Liver (tissue), 9 donors: ENCODE measurements around the gene SNN. TPM values are rescaled to one million over a fixed set of nuclear protein-coding genes. Genes with fewer than 3 reads are reported as not detected.

Experiments used
- DNase-seq: peaks from one replicate; pipeline ENCODE4 v3.0.0-alpha.2; 2017; ENCODE audit warnings: low spot score
- H3K27ac ChIP-seq, 2 donors: one replicate each; pipeline ENCODE4 v1.7.0; 2013; ENCODE audit warnings: inconsistent platforms in 2 of 2, low read length in 2 of 2, control low read depth in 1 of 2, low read depth in 1 of 2, mild to moderate bottlenecking in 1 of 2
- H3K27me3 ChIP-seq, 4 donors: one replicate each; pipeline versions ENCODE4 v1.6.1 to v1.7.0; 2013; ENCODE audit warnings: low read length in 3 of 4, inconsistent platforms in 1 of 4, mild to moderate bottlenecking in 1 of 4, moderate library complexity in 1 of 4; ENCODE audit not compliant: control insufficient read depth in 4 of 4, insufficient read depth in 4 of 4
- H3K36me3 ChIP-seq, 4 donors: one replicate each; pipeline versions ENCODE4 v1.6.1 to v1.7.0; 2013; ENCODE audit warnings: low read length in 3 of 4, mild to moderate bottlenecking in 3 of 4, low read depth in 1 of 4, moderate library complexity in 1 of 4; ENCODE audit not compliant: control insufficient read depth in 4 of 4, insufficient read depth in 3 of 4
- H3K4me1 ChIP-seq, 4 donors: one replicate each; pipeline versions ENCODE4 v1.6.1 to v1.7.0; 2013; ENCODE audit warnings: low read length in 3 of 4, mild to moderate bottlenecking in 3 of 4, moderate library complexity in 1 of 4; ENCODE audit not compliant: control insufficient read depth in 4 of 4, insufficient read depth in 4 of 4
- H3K4me3 ChIP-seq, 3 donors: one replicate each; pipeline versions ENCODE4 v1.6.1 to v1.7.0; 2013; ENCODE audit warnings: low read length in 3 of 3, control low read depth in 1 of 3, low read depth in 1 of 3, mild to moderate bottlenecking in 1 of 3
- H3K9ac ChIP-seq, 2 donors: one replicate each; pipeline ENCODE4 v1.7.0; 2013; ENCODE audit warnings: low read length in 2 of 2, mild to moderate bottlenecking in 2 of 2, moderate library complexity in 2 of 2, control low read depth in 1 of 2, low read depth in 1 of 2
- H3K9me3 ChIP-seq, 4 donors: one replicate each; pipeline versions ENCODE4 v1.6.1 to v1.7.0; 2013; ENCODE audit warnings: low read length in 3 of 4; ENCODE audit not compliant: control insufficient read depth in 4 of 4
- EGR1 ChIP-seq, 2 donors: IDR thresholded peaks; 2 replicates each; pipeline ENCODE4 v1.6.1; 2016 to 2018; ENCODE audit warnings: antibody characterized with exemption in 2 of 2, low read depth in 2 of 2
- FOXA1 ChIP-seq: IDR thresholded peaks from 2 replicates; pipeline ENCODE4 v1.6.1; 2016; ENCODE audit warnings: antibody characterized with exemption
- GABPA ChIP-seq, 2 donors: IDR thresholded peaks in 1 of 2; conservative IDR thresholded peaks in 1 of 2; 2 replicates each; pipeline ENCODE4 v1.6.1; 2016; ENCODE audit warnings: antibody characterized with exemption in 2 of 2, mild to moderate bottlenecking in 1 of 2, moderate library complexity in 1 of 2
- HNF4A ChIP-seq, 2 donors: conservative IDR thresholded peaks; 2 replicates each; pipeline ENCODE4 v1.6.1; 2016; ENCODE audit warnings: antibody characterized with exemption in 2 of 2, mild to moderate bottlenecking in 2 of 2
- JUND ChIP-seq, 2 donors: IDR thresholded peaks; 2 replicates each; pipeline ENCODE4 v1.6.1; 2016; ENCODE audit warnings: antibody characterized with exemption in 2 of 2
- NR2F2 ChIP-seq: IDR thresholded peaks from 2 replicates; pipeline ENCODE4 v1.6.1; 2016; ENCODE audit warnings: antibody characterized with exemption
- RAD21 ChIP-seq, 2 donors: IDR thresholded peaks; 2 replicates each; pipeline ENCODE4 v1.6.1; 2016; ENCODE audit warnings: antibody characterized with exemption in 2 of 2, mild to moderate bottlenecking in 2 of 2
- REST ChIP-seq: IDR thresholded peaks from 2 replicates; pipeline ENCODE4 v1.6.1; 2016; ENCODE audit warnings: antibody characterized with exemption, mild to moderate bottlenecking
- TAF1 ChIP-seq: conservative IDR thresholded peaks from 2 replicates; pipeline ENCODE4 v1.6.1; 2016; ENCODE audit warnings: antibody characterized with exemption, mild to moderate bottlenecking
- YY1 ChIP-seq: IDR thresholded peaks from 2 replicates; pipeline ENCODE4 v1.6.1; 2016; ENCODE audit warnings: antibody characterized with exemption, mild to moderate bottlenecking
- ZBTB33 ChIP-seq: IDR thresholded peaks from 2 replicates; pipeline ENCODE4 v1.6.1; 2016; ENCODE audit warnings: antibody characterized with exemption
- WGBS: extraction: QIAGEN DNeasy Blood & Tissue Kit; methylation state at CpG from one replicate; pipeline ENCODE4 v1.1.7; 2013; 5-methylcytosine and 5-hydroxymethylcytosine counted together
- polyA plus RNA-seq, 2 donors: library from polyadenylated mRNA; stranded (reverse) in 1 of 2; unstranded in 1 of 2; fragments of 200-250 nt in 1 of 2; fragments of >200 nt in 1 of 2; fragmentation: Nextera tagmentation in 1 of 2; extraction: Ambion mirVana in 1 of 2; gene quantifications; one replicate each; pipeline versions ENCODE4 v1.2.1 to v1.2.3, GENCODE V29; 2013 to 2015
- total RNA-seq, 2 donors: library from RNA; depleted of rRNA; stranded (reverse); fragments of >200 nt; gene quantifications; one replicate each; pipeline ENCODE4 v1.2.3, GENCODE V29; 2014
- TF ChIP-seq, protein P1 (sequence below): fragments of 150-350 bp; IDR thresholded peaks from 2 replicates; pipeline ENCODE4 v1.5.1; 2017; ENCODE audit warnings: improper control_type of control experiment, low read depth, low read length; ENCODE audit not compliant: missing input control
- TF ChIP-seq, protein P2 (sequence below): IDR thresholded peaks from 2 replicates; pipeline ENCODE4 v1.6.1; 2016; ENCODE audit warnings: antibody characterized with exemption
- donor health status: healthy.
- donor health status: healthy.
- donor health status: healthy.
- donor health status: healthy.
- donor health status: healthy.

SNN gene
- total and polyA plus RNA-seq, 4 donors = 2.5 to 6.2 (median 5.3) TPM

GRCh38 chr16:11717811-11718210 is 49.6 kb downstream of the SNN start:
- H3K9ac ChIP-seq = no peak overlapping the region
- no peaks in the 10 kb centered on the region for H3K27me3 ChIP-seq
- no peak overlapping the region for H3K27ac ChIP-seq
- H3K9me3 ChIP-seq = no peaks in the 10 kb centered on the region
- no peak overlapping the region for H3K4me3 ChIP-seq
- peaks cover 0 to 13% (median 7%) of the 10 kb centered on the region in 4 donors for H3K4me1 ChIP-seq
- TF ChIP-seq YY1 (no peak), JUND (IDR thresholded peaks at IDR 0.05) (no peak), GABPA (IDR thresholded peaks at IDR 0.05 in 1 of 2, conservative IDR thresholded peaks at IDR 0.05 in 1 of 2) (no peak), ZBTB33 (no peak), NR2F2 (no peak), TAF1 (no peak), FOXA1 (no peak), RAD21 (IDR thresholded peaks at IDR 0.05) (no peak), HNF4A (conservative IDR thresholded peaks at IDR 0.05) (no peak), REST (no peak)
- TF ChIP-seq, protein P1, sequence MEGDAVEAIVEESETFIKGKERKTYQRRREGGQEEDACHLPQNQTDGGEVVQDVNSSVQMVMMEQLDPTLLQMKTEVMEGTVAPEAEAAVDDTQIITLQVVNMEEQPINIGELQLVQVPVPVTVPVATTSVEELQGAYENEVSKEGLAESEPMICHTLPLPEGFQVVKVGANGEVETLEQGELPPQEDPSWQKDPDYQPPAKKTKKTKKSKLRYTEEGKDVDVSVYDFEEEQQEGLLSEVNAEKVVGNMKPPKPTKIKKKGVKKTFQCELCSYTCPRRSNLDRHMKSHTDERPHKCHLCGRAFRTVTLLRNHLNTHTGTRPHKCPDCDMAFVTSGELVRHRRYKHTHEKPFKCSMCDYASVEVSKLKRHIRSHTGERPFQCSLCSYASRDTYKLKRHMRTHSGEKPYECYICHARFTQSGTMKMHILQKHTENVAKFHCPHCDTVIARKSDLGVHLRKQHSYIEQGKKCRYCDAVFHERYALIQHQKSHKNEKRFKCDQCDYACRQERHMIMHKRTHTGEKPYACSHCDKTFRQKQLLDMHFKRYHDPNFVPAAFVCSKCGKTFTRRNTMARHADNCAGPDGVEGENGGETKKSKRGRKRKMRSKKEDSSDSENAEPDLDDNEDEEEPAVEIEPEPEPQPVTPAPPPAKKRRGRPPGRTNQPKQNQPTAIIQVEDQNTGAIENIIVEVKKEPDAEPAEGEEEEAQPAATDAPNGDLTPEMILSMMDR = no peak
- TF ChIP-seq, protein P2, sequence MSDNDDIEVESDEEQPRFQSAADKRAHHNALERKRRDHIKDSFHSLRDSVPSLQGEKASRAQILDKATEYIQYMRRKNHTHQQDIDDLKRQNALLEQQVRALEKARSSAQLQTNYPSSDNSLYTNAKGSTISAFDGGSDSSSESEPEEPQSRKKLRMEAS = no peak
- DNase-seq = no peak
- 86% methylated on average over 5 of the region's 5 CpGs for WGBS
- peaks cover 15 to 36% (median 23%) of the 10 kb centered on the region in 4 donors for H3K36me3 ChIP-seq

DNA sequence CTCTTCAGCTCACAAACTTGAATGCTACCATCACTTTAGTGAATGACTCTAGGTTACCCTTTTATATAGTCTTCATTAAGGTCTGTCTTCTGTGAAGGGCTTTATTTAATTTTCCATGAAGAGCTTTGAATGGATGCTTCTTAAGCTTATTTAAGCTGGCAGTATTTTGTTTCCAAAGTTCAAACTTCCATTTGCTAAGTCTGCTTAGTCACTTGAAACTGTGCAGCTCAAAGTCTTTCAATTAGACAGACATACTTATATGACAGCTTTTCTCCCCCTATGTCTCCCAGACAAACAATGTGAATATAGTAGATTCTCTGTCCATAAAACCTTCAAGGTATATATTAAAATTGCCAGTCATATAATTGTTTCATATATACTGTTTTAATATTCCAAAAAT is 50.9 kb downstream of the SNN start:
- H3K27ac ChIP-seq = no peak overlapping the region
- no peak for TF ChIP-seq REST
- no peak for TF ChIP-seq EGR1 (IDR thresholded peaks at IDR 0.05; ENCODE audit: low read depth in 2 of 2)
- no peak for TF ChIP-seq GABPA (IDR thresholded peaks at IDR 0.05 in 1 of 2, conservative IDR thresholded peaks at IDR 0.05 in 1 of 2)
- peak in 1 of 2 donors; percentile 29 for TF ChIP-seq HNF4A (conservative IDR thresholded peaks at IDR 0.05)
- H3K9ac ChIP-seq = no peak overlapping the region
- no peak for DNase-seq
- H3K36me3 ChIP-seq = peaks cover 12 to 29% (median 18%) of the 10 kb centered on the region in 4 donors
- H3K27me3 ChIP-seq = no peaks in the 10 kb centered on the region
- H3K4me3 ChIP-seq = no peak overlapping the region
- no peaks in the 10 kb centered on the region for H3K9me3 ChIP-seq
- H3K4me1 ChIP-seq = peaks cover 4 to 21% (median 11%) of the 10 kb centered on the region in 4 donors
